PC-9 (cell line): ENCODE data around the gene CAPS2.

Experiments used
- EZH2 ChIP-seq: fragments of 200-600 bp; sonication (generic); IDR thresholded peaks from 2 replicates; pipeline ENCODE4 v1.8.0; 2017; ENCODE audit warnings: antibody characterized with exemption, low read depth
- TF ChIP-seq, protein P1 (sequence below): fragments of 200-600 bp; sonication (generic); conservative IDR thresholded peaks from 2 replicates; pipeline ENCODE4 v1.6.1; 2017; ENCODE audit warnings: mixed run types, antibody characterized with exemption, mild to moderate bottlenecking, moderate library complexity

- TF ChIP-seq, protein P1, sequence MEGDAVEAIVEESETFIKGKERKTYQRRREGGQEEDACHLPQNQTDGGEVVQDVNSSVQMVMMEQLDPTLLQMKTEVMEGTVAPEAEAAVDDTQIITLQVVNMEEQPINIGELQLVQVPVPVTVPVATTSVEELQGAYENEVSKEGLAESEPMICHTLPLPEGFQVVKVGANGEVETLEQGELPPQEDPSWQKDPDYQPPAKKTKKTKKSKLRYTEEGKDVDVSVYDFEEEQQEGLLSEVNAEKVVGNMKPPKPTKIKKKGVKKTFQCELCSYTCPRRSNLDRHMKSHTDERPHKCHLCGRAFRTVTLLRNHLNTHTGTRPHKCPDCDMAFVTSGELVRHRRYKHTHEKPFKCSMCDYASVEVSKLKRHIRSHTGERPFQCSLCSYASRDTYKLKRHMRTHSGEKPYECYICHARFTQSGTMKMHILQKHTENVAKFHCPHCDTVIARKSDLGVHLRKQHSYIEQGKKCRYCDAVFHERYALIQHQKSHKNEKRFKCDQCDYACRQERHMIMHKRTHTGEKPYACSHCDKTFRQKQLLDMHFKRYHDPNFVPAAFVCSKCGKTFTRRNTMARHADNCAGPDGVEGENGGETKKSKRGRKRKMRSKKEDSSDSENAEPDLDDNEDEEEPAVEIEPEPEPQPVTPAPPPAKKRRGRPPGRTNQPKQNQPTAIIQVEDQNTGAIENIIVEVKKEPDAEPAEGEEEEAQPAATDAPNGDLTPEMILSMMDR = no peak
- no peak for TF ChIP-seq EZH2
Observed at GRCh38 chr12:75350413-75350812, 20.3 kb upstream of the CAPS2 start.
